ENCODE measurements around the gene RRBP1.

GRCh38 chr20:17697171-17697570 is 15.1 kb upstream of the RRBP1 start:
- no peak for TF ChIP-seq CTCF (IDR thresholded peaks at IDR 0.05)
- no peak for TF ChIP-seq POLR2A (IDR thresholded peaks at IDR 0.05)
- TF ChIP-seq POLR2AphosphoS5 (IDR thresholded peaks at IDR 0.05), result no peak
- TF ChIP-seq EP300 (IDR thresholded peaks at IDR 0.05), result no peak
